ENCODE measurements around the gene CCDC102A.

DNA sequence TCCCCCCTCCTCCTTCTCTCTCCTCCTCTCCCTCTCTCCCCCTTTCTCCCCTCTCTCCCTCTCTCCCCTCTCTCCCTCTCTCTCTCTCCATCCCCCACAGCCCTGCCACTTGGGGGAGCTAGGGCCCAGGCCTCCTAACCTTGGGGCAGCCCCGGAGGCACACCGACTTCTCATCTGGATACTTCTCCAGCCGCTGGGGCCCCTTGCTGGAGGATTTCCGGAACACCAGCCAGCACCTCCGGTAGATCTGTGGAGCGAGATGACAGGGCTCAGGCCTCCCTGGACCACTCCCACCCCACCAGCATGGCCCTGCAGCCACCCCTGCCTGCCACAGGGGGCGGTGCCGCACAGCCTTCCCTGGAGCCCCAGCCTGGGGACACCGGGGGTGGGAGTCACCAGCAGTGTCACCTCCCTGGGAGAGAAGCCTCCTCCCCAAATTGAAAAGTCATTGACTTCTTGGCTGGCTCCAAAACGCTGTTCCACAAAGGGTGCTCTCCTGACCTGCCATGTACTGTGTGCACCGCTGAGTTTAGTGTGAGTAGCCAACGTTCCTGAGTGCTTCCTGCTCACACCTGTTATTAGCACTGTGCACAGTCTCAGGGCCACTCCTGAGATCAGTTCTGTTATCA lies 60.5 kb downstream of the CCDC102A start:
- TF ChIP-seq SUZ12 (IDR thresholded peaks at IDR 0.05; ENCODE audit: extremely low read depth, insufficient read depth, insufficient read length) (no peak), ZNF274 (IDR thresholded peaks at IDR 0.05; ENCODE audit: low read depth, low read length) (no peak), YY1 (IDR thresholded peaks at IDR 0.05; ENCODE audit: insufficient read depth, insufficient read length) (no peak)

Measured in NT2/D1 (cell line).